Omental fat pad (tissue), 4 donors: Measurements from ENCODE around the gene ADAMTS16. TPM values are rescaled to one million over a fixed set of nuclear protein-coding genes. Genes with fewer than 3 reads are reported as not detected.

Experiments used
- ATAC-seq: fragments of 150-250 bp; one replicate; pipeline ENCODE4 v1.9.1; 2016; ENCODE audit warnings: mild to moderate bottlenecking, moderate library complexity; ENCODE audit not compliant: low FRiP score
- DNase-seq: peaks from one replicate; pipeline ENCODE4 v3.0.0-alpha.2; 2019; ENCODE audit warnings: low spot score
- CTCF ChIP-seq, 3 donors: fragments of 450-650 bp; IDR thresholded peaks; one replicate each; pipeline ENCODE4 v1.5.1; 2016 to 2017; ENCODE audit warnings: antibody characterized with exemption in 3 of 3, mild to moderate bottlenecking in 3 of 3, moderate library complexity in 2 of 3
- total RNA-seq, 4 donors: library from RNA; depleted of rRNA; stranded (reverse); fragments of >200 nt; gene quantifications; one replicate each; pipeline ENCODE4 v1.1.0, GENCODE V29; 2016

ADAMTS16 gene
- total RNA-seq, 4 donors from 2014 or later, result 0.50 to 1.9 (median 1.3) TPM

GRCh38 chr5:5220901-5221631 is 80.9 kb downstream of the ADAMTS16 start:
- TF ChIP-seq CTCF (IDR thresholded peaks at IDR 0.05), result no peak
- DNase-seq (no peak), ATAC-seq (no peak)

- DNase-seq, result no peak
- ATAC-seq, result no peak
- TF ChIP-seq CTCF (IDR thresholded peaks at IDR 0.05), result no peak
Observed at GRCh38 chr5:5221724-5222123, 81.6 kb downstream of the ADAMTS16 start.

- DNase-seq (no peak), ATAC-seq (no peak)
- no peak for TF ChIP-seq CTCF (IDR thresholded peaks at IDR 0.05)
Observed at GRCh38 chr5:5231576-5231975, 91.4 kb downstream of the ADAMTS16 start.

GRCh38 chr5:5234912-5235311 is 94.8 kb downstream of the ADAMTS16 start:
- DNase-seq (no peak), ATAC-seq (no peak)
- TF ChIP-seq CTCF (IDR thresholded peaks at IDR 0.05), result no peak

- TF ChIP-seq CTCF (IDR thresholded peaks at IDR 0.05), result no peak
- DNase-seq (no peak), ATAC-seq (no peak)
Observed at GRCh38 chr5:5235685-5236084, 95.6 kb downstream of the ADAMTS16 start.

- no peak for TF ChIP-seq CTCF (IDR thresholded peaks at IDR 0.05)
- ATAC-seq, result no peak
Observed at GRCh38 chr5:5239191-5239590, 99.1 kb downstream of the ADAMTS16 start.

GRCh38 chr5:5240234-5240633 is 100.1 kb downstream of the ADAMTS16 start:
- TF ChIP-seq CTCF (IDR thresholded peaks at IDR 0.05), result no peak
- ATAC-seq (no peak), DNase-seq (no peak)

More at GRCh38 chr5:5239191-5239590, 99.1 kb downstream of the ADAMTS16 start:
- no peak for DNase-seq
